H1 (cell line): ENCODE results near the gene PLPPR3. TPM values are rescaled to one million over a fixed set of nuclear protein-coding genes. Genes with fewer than 3 reads are reported as not detected.

Source experiments
- EZH2 ChIP-seq: fragments of 200-600 bp; sonication (generic); IDR thresholded peaks from 2 replicates; pipeline ENCODE4 v1.7.1; 2012; ENCODE audit warnings: low read depth, mild to moderate bottlenecking, moderate library complexity, low read length, inconsistent platforms; ENCODE audit not compliant: severe bottlenecking
- FOSL1 ChIP-seq: IDR thresholded peaks from 2 replicates; pipeline ENCODE4 v1.6.1; 2011; ENCODE audit warnings: mild to moderate bottlenecking, low read depth, low read length, moderate library complexity; ENCODE audit not compliant: insufficient read depth
- GABPA ChIP-seq: IDR thresholded peaks from 2 replicates; pipeline ENCODE4 v1.6.1; 2011; ENCODE audit warnings: mild to moderate bottlenecking, low read length, moderate library complexity, borderline replicate concordance; ENCODE audit not compliant: insufficient read depth
- SIX5 ChIP-seq: IDR thresholded peaks from 2 replicates; pipeline ENCODE4 v1.6.1; 2011; ENCODE audit warnings: mild to moderate bottlenecking, low read depth, low read length
- SRF ChIP-seq: IDR thresholded peaks from 2 replicates; pipeline ENCODE4 v1.6.1; 2011; ENCODE audit warnings: mild to moderate bottlenecking, low read depth, low read length, moderate library complexity
- polyA plus RNA-seq, 7 experiments: library from polyadenylated mRNA; depleted of rRNA in 3 of 7; stranded (reverse) in 5 of 7; unstranded in 2 of 7; fragments of >200 nt in 5 of 7; fragments of 200-250 nt in 2 of 7; gene quantifications; 1 replicate in 5 of 7; 2 replicates in 1 of 7; 4 replicates in 1 of 7; pipeline versions ENCODE4 v1.2.1 to v1.2.3, GENCODE V29; 2011 to 2013; ENCODE audit warnings: missing spikeins in 2 of 7, mixed read lengths in 2 of 7
- total RNA-seq: library from RNA; stranded (reverse); fragmentation: NEBNext Ultra II Directional; extraction: Animal tissue kit (Norgen Biotek cat#: 25700); gene quantifications from 2 replicates; pipeline ENCODE4 v1.2.1, GENCODE V29; 2021
- TF ChIP-seq, protein P1 (sequence below): IDR thresholded peaks from 2 replicates; pipeline ENCODE4 v1.6.1; 2012; ENCODE audit warnings: inconsistent platforms
- TF ChIP-seq, protein P2 (sequence below), 3 experiments: IDR thresholded peaks; 1 replicate in 2 of 3; 2 replicates in 1 of 3; pipeline versions ENCODE4 v1.5.1 to v1.6.1; 2011; ENCODE audit warnings: low read length in 3 of 3, mild to moderate bottlenecking in 3 of 3, inconsistent platforms in 2 of 3, low read depth in 1 of 3, moderate library complexity in 1 of 3; ENCODE audit not compliant: insufficient read depth in 1 of 3; ENCODE audit errors: control extremely low read depth in 1 of 3

Gene PLPPR3
- total and polyA plus RNA-seq, 2 of the 8 experiments (the other 6 are each of a cell fraction or from before 2014, with no cell fraction given) = 71.7 to 76.4 TPM

DNA sequence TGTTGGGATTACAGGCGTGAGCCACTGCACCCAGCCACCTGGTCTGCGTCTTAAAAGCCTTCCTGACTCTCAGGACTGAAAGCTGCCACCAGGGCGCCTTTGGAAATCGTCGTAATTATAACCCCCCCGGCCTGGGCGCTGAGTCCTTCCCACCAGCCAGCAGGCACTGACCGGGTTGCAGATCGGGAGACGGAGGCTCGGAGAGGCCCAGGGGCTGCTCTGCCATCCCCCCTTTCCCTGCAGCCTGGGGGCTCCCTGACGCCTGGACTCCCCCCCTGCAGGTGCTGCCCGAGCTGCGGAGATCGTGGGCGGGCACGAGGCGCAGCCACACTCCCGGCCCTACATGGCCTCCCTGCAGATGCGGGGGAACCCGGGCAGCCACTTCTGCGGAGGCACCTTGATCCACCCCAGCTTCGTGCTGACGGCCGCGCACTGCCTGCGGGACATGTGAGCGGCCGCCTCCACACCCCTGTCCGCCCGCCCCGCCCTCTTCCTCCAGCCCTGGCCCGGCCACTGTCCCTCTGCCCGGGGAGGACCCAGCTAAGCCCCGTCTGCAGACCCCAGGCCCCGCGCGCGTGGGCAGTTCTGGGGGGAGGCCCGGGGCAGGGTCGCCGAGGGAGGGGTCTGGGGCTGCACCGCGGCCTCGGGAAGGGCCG lies 21.6 kb upstream of the PLPPR3 start (continued):
- TF ChIP-seq EZH2 (peak; percentile 46), SRF (no peak), GABPA (no peak), SIX5 (no peak), FOSL1 (no peak)
- TF ChIP-seq, protein P1, sequence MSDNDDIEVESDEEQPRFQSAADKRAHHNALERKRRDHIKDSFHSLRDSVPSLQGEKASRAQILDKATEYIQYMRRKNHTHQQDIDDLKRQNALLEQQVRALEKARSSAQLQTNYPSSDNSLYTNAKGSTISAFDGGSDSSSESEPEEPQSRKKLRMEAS = peak; percentile 86
- TF ChIP-seq, protein P2, sequence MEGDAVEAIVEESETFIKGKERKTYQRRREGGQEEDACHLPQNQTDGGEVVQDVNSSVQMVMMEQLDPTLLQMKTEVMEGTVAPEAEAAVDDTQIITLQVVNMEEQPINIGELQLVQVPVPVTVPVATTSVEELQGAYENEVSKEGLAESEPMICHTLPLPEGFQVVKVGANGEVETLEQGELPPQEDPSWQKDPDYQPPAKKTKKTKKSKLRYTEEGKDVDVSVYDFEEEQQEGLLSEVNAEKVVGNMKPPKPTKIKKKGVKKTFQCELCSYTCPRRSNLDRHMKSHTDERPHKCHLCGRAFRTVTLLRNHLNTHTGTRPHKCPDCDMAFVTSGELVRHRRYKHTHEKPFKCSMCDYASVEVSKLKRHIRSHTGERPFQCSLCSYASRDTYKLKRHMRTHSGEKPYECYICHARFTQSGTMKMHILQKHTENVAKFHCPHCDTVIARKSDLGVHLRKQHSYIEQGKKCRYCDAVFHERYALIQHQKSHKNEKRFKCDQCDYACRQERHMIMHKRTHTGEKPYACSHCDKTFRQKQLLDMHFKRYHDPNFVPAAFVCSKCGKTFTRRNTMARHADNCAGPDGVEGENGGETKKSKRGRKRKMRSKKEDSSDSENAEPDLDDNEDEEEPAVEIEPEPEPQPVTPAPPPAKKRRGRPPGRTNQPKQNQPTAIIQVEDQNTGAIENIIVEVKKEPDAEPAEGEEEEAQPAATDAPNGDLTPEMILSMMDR (IDR thresholded peaks at IDR 0.05; ENCODE audit: control extremely low read depth in 1 of 3, insufficient read depth in 1 of 3, low read depth in 1 of 3, low read length in 3 of 3) = peak in 2 of 3 experiments; percentile 3 to 5; a peak in 1 of 4 replicates
